GM12873 (cell line): ENCODE data around the gene SSC4D.

Source experiments
- TF ChIP-seq, protein P1 (sequence below): IDR thresholded peaks from 2 replicates; pipeline ENCODE4 v1.5.1; 2012; ENCODE audit warnings: low read depth, mild to moderate bottlenecking, moderate library complexity, low read length, control low read depth; ENCODE audit not compliant: insufficient read depth; ENCODE audit errors: missing control alignments

Gene SSC4D

DNA sequence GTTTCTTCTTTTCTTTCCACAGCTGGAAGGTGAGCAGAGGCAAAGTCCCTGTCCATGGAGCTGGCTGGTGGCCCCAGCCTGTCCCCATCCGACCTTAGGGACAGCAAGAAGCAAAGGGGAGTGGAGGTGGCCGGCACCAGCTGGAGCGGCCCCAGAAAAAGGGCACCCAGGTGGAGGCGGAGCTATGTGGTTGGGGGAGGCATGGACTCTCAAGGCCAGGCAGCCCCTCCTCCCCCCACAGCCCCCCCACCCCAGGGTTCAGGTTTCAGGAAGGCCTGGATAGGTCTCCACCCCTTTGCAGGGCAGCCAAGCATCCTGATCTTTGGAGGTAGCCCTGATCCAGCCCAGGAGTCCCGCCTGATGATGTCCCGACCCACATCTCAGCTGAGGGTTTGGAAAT, at the start of gene SSC4D:
TSS of gene SSC4D (minus strand) at position 161 of the 400 bp plus-strand sequence. CDS start 5,258 bp downstream, outside the sequence.
- TF ChIP-seq, protein P1, sequence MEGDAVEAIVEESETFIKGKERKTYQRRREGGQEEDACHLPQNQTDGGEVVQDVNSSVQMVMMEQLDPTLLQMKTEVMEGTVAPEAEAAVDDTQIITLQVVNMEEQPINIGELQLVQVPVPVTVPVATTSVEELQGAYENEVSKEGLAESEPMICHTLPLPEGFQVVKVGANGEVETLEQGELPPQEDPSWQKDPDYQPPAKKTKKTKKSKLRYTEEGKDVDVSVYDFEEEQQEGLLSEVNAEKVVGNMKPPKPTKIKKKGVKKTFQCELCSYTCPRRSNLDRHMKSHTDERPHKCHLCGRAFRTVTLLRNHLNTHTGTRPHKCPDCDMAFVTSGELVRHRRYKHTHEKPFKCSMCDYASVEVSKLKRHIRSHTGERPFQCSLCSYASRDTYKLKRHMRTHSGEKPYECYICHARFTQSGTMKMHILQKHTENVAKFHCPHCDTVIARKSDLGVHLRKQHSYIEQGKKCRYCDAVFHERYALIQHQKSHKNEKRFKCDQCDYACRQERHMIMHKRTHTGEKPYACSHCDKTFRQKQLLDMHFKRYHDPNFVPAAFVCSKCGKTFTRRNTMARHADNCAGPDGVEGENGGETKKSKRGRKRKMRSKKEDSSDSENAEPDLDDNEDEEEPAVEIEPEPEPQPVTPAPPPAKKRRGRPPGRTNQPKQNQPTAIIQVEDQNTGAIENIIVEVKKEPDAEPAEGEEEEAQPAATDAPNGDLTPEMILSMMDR = no peak

DNA sequence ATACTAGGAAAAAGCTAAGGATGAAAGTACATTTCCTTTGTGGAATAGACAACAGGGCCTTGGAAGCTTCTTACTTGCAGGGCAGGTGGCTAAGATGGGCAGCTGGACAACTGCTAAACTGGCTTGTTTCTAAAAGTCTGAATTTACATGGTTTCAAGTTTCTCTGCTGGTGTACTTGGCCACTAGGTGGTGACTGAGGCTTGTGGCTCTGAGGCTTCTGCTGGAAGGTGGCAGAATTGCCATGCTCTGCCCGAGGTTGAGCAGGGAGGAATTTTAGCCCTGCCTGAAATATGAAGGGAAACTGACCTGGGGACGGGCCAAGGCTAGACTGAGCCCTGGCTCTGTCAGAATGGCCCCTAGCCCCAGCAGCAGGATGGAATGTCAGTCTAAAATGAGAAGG, 28.4 kb upstream of the SSC4D start:
- TF ChIP-seq, protein P1 = peak; percentile 64

DNA sequence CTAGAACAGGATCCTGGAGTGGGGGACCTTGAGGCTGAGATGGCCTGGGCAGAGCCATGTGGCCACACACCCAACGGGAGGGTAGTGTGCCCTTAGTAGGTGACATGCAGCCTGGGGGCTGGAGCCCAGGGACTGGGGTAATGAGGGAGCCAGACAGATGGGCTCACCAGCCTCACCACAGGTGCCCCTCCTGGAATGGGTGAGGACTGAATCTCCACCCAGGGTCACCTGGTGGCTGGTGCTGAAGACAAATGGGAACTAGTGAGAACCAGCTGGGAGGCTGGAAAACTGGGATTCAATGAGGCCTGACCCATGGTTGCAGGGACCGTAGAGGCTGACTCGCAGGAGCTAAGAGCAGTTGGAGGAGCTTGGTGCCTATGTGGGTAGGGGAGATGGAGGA, 21.3 kb upstream of the SSC4D start:
- TF ChIP-seq, protein P1 = no peak

DNA sequence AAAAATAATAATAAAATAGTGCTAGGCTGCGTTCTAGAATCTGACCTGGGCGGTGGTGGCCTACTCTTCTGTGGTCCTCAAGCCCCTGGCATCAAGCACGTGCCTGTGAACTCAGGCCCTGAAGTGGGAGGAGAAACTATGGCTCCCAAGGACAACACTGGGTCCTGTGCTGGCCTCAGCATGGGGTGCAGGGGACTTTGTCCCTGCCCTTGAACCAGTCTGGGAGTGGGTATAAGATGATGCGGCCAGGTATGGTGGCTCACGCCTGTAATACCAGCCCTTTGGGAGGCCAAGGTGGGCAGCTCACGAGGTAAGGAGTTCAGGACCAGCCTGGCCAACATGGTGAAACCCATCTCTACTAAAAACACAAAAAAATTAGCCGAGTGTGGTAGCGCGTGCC, 20.7 kb upstream of the SSC4D start:
- TF ChIP-seq, protein P1 = no peak

DNA sequence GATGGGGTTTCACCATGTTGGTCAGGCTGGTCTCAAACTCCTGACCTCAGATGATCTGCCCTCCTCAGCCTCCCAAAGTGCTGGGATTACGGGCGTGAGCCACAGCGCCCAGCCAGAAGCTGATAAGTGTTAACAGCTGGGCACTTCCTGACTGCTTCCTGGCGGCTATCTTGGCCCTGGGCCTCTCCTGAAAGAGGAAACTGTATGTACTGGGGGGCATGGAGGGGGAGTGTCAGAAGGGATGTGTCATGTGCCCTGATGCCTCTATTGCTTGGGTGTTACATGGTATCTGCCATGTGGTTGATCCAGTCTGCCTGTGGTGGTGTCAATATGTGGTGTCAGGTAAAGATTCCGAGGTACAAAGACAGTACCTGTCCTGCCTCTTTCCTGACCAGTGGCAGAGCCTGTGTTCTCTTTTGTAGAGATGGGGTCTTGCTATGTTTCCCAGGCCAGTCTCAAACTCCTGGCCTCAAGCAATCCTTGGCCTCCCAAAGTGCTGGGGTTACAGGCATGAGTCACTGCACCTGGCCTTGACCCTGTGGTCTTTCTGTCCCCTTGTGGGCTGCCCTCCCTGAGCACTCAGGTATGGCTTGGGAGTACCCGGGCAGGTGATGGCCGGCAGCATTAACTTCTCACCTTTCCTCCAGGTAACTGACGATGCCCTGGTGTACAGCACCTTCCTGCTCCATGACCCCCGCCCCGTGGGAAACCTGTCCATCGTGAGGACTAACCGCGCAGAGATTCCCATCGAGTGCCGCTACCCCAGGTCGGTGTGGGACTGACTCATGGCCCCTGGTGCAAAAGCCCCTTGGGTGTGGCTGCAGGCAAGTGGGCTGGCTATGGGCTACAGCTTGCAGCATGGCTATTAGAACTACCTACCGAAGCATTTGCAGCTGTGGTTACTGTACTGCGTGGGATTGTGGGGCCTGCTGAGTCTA, 19.6 kb upstream of the SSC4D start:
- TF ChIP-seq, protein P1 = no peak

DNA sequence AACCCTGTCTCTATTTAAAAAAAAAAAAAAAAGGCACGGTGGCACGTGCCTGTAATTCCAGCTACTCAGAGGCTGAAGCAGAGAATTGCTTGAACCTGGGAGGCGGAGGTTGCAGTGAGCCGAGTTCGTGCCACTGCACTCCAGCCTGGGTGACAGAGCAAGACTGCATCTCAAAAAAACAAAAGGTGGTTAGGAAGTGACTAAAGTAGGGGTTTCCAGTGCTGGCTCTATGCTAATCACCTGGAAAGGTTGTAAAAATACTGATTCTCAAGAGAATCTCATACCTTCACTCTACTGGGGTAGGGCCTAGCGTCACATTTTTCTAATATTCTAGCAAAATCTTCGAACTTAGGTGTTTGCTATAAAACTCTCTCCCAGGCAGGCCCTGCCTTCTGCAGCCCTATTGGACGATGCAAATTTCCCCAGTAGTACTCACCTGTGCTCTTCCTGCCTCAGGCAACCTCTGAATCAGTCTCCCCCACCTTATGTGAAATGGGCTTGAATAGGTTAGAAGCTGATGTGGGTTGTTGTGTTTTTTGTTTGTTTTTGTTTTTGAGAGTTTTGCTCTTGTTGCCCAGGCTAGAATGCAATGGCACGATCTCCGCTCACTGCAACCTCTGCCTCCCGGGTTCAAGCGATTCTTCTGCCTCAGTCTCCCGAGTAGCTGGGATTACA, 18.8 kb upstream of the SSC4D start:
- TF ChIP-seq, protein P1 = no peak

DNA sequence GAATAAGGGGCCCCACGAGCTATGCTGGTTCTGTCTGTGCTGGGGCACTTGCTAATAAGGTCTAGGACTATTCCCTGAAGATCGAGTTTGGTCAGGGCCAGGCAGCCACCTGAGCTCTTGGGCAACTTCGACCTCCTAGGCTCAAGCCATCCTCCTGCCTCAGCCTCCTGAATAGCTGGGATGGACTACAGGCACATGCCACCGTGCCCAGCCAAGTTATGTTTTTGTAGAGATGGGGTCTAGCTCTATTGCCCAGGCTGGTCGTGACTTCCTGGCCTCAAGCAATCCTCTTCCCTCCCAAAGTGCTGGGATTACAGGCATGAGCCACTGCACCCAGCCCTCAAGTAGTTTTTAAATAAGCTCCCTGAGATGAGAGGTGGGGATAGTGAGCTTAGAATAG, 18.1 kb upstream of the SSC4D start:
- TF ChIP-seq, protein P1 = no peak
